ENCODE data around the gene CDC42BPG. TPM values are rescaled to one million over a fixed set of nuclear protein-coding genes. Genes with fewer than 3 reads are reported as not detected.

Gene CDC42BPG
- total RNA-seq, 1 experiment from 2014 or later, result 14.5 TPM

DNA sequence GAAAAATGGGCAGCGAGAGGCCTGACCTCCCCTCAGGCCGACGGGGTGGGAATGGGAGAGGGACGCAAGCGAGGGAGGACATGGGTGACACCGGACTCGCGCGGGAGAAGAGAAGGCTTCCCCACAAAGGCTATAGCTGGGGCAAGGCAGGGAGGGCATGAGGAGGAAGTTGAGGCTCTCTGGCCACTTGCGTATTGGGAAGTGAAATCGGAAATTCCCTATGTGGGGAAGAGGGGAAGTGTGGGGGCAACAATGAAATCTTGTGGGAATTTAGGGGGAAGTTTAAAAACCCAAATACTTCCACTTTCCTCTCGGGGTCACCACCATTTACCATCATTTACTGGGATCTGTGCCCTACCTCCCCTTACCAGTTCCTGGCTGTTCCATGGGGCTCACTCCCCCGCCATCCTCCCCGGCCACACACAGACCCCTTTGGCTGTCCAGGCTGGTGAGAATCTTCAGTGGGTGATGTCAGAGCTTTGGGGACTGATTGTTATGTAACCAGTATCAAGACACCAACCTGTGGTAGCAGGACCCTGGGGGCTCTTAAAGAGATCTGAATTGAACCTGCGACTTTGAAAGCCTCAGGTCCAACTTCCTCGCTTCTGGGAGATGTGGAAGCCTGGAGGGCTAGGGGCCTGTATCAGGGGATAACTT lies 34.9 kb upstream of the CDC42BPG start:
- ATAC-seq (no peak), DNase-seq (no peak)
- H3F3A ChIP-seq (ENCODE audit: low read length, unreplicated experiment), result no peaks in the 10 kb centered on the region
- peak overlapping the region; percentile 52 for H3K27ac ChIP-seq (ENCODE audit: low read length)
- POLR2A ChIA-PET (ENCODE audit: unreplicated experiment), result interaction anchor here (0.6 kb wide), 2 partner anchors 117 to 125 kb away, joined by 3 to 7 read pairs; partner anchors contain the start of gene BATF2
- no peaks in the 10 kb centered on the region for H3K9me3 ChIP-seq (ENCODE audit: low read length)
- peaks cover 27% of the 10 kb centered on the region for H3K4me1 ChIP-seq (ENCODE audit: insufficient read depth, low read length)
- H3K79me2 ChIP-seq (ENCODE audit: low read length), result peaks cover 50% of the 10 kb centered on the region
- H3K9me2 ChIP-seq (replicated peaks; ENCODE audit: low read length), result no peaks in the 10 kb centered on the region
- TSS peak; percentile 84 for BruUV-seq (replicated peaks)
- peaks cover 7% of the 10 kb centered on the region for H3K36me3 ChIP-seq (ENCODE audit: low read depth, low read length)
- CTCF ChIA-PET, result interaction anchor here (2.4 kb wide), 1 partner anchor 31 kb away, joined by 5 read pairs; no protein-coding TSS in a partner anchor
- TF ChIP-seq, protein P1, sequence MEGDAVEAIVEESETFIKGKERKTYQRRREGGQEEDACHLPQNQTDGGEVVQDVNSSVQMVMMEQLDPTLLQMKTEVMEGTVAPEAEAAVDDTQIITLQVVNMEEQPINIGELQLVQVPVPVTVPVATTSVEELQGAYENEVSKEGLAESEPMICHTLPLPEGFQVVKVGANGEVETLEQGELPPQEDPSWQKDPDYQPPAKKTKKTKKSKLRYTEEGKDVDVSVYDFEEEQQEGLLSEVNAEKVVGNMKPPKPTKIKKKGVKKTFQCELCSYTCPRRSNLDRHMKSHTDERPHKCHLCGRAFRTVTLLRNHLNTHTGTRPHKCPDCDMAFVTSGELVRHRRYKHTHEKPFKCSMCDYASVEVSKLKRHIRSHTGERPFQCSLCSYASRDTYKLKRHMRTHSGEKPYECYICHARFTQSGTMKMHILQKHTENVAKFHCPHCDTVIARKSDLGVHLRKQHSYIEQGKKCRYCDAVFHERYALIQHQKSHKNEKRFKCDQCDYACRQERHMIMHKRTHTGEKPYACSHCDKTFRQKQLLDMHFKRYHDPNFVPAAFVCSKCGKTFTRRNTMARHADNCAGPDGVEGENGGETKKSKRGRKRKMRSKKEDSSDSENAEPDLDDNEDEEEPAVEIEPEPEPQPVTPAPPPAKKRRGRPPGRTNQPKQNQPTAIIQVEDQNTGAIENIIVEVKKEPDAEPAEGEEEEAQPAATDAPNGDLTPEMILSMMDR (conservative IDR thresholded peaks at IDR 0.05; ENCODE audit: low read depth, low read length), result no peak
- TF ChIP-seq EZH2phosphoT487 (IDR thresholded peaks at IDR 0.05; ENCODE audit: borderline replicate concordance, low read length), result no peak
- no peak for TF ChIP-seq EZH2 (IDR thresholded peaks at IDR 0.05; ENCODE audit: low read length, unreplicated experiment)
- peak overlapping the region; percentile 76 for H3K4me3 ChIP-seq (ENCODE audit: low read length)
- intact Hi-C loops (cut with micrococcal nuclease), result loop anchor here (2.0 kb wide), 2 partner anchors 25 to 33 kb away; no protein-coding TSS in a partner anchor
- H3K9ac ChIP-seq (ENCODE audit: low read length), result peak overlapping the region; percentile 88
- H3K4me2 ChIP-seq (ENCODE audit: low read length), result peak overlapping the region; percentile 89
- H2AFZ ChIP-seq (ENCODE audit: low read length), result peak overlapping the region; percentile 68
- H3K27me3 ChIP-seq (ENCODE audit: low read length), result no peaks in the 10 kb centered on the region
- H4K20me1 ChIP-seq (ENCODE audit: low read length), result peaks cover 39% of the 10 kb centered on the region

- H3K9ac ChIP-seq (ENCODE audit: low read length), result peak within 1 kb of the TSS; percentile 89
- TF ChIP-seq, protein P1 (conservative IDR thresholded peaks at IDR 0.05; ENCODE audit: low read depth, low read length), result peak; percentile 62
- TF ChIP-seq EZH2phosphoT487 (IDR thresholded peaks at IDR 0.05; ENCODE audit: borderline replicate concordance, low read length), result no peak; the same call in none of the 2 replicates
- TF ChIP-seq EZH2 (IDR thresholded peaks at IDR 0.05; ENCODE audit: low read length, unreplicated experiment), result no peak
- no peaks in the 10 kb centered on the region for H3K9me2 ChIP-seq (replicated peaks; ENCODE audit: low read length)
- no TSS peak for BruUV-seq (replicated peaks)
- DNase-seq, result peak; percentile 100
- peaks cover 41% of the 10 kb centered on the region for H4K20me1 ChIP-seq (ENCODE audit: low read length)
- peaks cover 29% of the 10 kb centered on the region for H3K4me1 ChIP-seq (ENCODE audit: insufficient read depth, low read length)
- peak within 1 kb of the TSS; percentile 78 for H3K4me3 ChIP-seq (ENCODE audit: low read length)
- no peaks in the 10 kb centered on the region for H3F3A ChIP-seq (ENCODE audit: low read length, unreplicated experiment)
- peak within 1 kb of the TSS; percentile 89 for H3K4me2 ChIP-seq (ENCODE audit: low read length)
- peak within 1 kb of the TSS; percentile 68 for H2AFZ ChIP-seq (ENCODE audit: low read length)
- H3K79me2 ChIP-seq (ENCODE audit: low read length), result peaks cover 54% of the 10 kb centered on the region
- no peaks in the 10 kb centered on the region for H3K9me3 ChIP-seq (ENCODE audit: low read length)
- no peaks in the 10 kb centered on the region for H3K27me3 ChIP-seq (ENCODE audit: low read length)
- ChIA-PET CTCF (interaction anchor here (2.4 kb wide), 1 partner anchor 30 kb away, joined by 5 read pairs; no protein-coding TSS in a partner anchor), POLR2A (ENCODE audit: unreplicated experiment) (interaction anchor here (0.6 to 1.3 kb wide), 6 partner anchors 8 to 126 kb away, joined by 3 to 7 read pairs (median 6); partner anchors contain the start of gene BATF2)
- peak; percentile 73 for ATAC-seq
- peak within 1 kb of the TSS; percentile 52 for H3K27ac ChIP-seq (ENCODE audit: low read length)
- peaks cover 8% of the 10 kb centered on the region for H3K36me3 ChIP-seq (ENCODE audit: low read depth, low read length)
- intact Hi-C loops (cut with micrococcal nuclease), result loop anchor here (1.0 to 2.0 kb wide), 3 partner anchors 9 to 32 kb away; no protein-coding TSS in a partner anchor
Measured at GRCh38 chr11:64878494-64879243, 34.2 kb upstream of the CDC42BPG start, which contains the start of gene EHD1. TSS of gene EHD1 (minus strand) at chr11:64878621. CDS start at chr11:64878464, 157 bp downstream.

Measured in PC-3 (cell line).